Measurements from ENCODE around the gene PITPNC1. TPM values are rescaled to one million over a fixed set of nuclear protein-coding genes. Genes with fewer than 3 reads are reported as not detected.
"Not testable (repeated sequence)": the region's sequence is repeated elsewhere in the genome, so short reads cannot be mapped to it uniquely, and the experiment has no call there.

The PITPNC1 gene
- total RNA-seq, 4 donors from 2014 or later: 8.0 to 20.4 (median 9.6) TPM

DNA sequence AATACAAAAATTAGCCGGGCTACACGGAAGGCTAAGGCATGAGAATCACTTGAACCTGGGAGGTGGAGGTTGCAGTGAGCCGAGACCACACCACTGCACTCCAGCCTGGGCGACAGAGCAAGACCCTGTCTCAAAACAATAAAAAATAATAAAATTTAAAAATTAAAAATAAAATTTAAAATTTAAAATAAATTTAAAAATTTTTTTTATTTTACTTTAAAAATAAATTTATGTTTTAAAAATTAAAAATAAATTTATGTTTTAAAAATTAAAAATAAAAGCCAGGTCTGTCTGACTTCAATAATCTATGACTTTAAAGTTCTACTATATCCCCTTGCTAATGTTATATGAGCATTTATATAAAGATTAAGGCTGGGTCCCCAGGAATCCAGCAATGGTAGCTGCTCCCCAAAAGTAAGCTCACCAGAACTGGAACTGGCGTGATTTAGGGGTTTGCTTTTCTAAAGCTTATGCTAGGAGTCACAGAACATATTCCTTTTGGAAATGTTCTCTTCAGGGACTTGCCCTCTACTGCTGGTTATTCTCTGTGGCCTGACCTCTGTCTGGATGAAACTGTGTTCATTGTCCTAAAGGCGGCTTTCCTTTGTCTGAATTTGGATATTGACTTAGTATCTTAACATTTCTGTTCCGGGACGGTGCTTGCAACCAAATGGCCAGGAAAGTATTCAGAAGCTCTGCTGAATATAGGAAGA is 200.5 kb downstream of the PITPNC1 start:
- H3K9me3 ChIP-seq: no peaks in the 10 kb centered on the region
- H3K4me1 ChIP-seq: no peaks in the 10 kb centered on the region
- DNase-seq (ENCODE audit: low spot score in 2 of 2): no peak
- H3K4me3 ChIP-seq: no peak overlapping the region
- 74 to 78% methylated on average over 8 of the region's 8 CpGs for WGBS, 2 donors
- H3K27ac ChIP-seq: no peak overlapping the region
- H3K27me3 ChIP-seq: no peaks in the 10 kb centered on the region
- TF ChIP-seq EP300 (IDR thresholded peaks at IDR 0.05): no peak
- TF ChIP-seq, protein P1, sequence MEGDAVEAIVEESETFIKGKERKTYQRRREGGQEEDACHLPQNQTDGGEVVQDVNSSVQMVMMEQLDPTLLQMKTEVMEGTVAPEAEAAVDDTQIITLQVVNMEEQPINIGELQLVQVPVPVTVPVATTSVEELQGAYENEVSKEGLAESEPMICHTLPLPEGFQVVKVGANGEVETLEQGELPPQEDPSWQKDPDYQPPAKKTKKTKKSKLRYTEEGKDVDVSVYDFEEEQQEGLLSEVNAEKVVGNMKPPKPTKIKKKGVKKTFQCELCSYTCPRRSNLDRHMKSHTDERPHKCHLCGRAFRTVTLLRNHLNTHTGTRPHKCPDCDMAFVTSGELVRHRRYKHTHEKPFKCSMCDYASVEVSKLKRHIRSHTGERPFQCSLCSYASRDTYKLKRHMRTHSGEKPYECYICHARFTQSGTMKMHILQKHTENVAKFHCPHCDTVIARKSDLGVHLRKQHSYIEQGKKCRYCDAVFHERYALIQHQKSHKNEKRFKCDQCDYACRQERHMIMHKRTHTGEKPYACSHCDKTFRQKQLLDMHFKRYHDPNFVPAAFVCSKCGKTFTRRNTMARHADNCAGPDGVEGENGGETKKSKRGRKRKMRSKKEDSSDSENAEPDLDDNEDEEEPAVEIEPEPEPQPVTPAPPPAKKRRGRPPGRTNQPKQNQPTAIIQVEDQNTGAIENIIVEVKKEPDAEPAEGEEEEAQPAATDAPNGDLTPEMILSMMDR (IDR thresholded peaks at IDR 0.05): no peak
- no peak for TF ChIP-seq POLR2A (IDR thresholded peaks at IDR 0.05)
- peaks cover 0 to 14% (median 0%) of the 10 kb centered on the region in 3 donors for H3K36me3 ChIP-seq

DNA sequence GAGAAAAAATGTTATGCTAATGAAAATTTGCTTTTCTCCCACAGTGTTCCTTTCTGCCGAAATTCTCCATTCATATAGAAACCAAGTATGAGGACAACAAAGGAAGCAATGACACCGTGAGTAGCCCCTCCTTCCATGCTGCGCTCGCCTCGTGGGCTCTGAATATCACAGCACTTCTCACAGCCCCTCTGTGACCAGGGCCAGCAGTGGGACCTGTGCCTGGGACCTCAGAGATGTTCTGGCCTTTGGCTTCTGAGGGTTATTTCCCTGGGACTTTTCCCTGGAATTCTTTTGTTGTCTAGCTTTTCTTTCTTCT is 201.0 kb downstream of the PITPNC1 start:
- no peak overlapping the region for H3K4me3 ChIP-seq
- DNase-seq (ENCODE audit: low spot score in 2 of 2): no peak

DNA sequence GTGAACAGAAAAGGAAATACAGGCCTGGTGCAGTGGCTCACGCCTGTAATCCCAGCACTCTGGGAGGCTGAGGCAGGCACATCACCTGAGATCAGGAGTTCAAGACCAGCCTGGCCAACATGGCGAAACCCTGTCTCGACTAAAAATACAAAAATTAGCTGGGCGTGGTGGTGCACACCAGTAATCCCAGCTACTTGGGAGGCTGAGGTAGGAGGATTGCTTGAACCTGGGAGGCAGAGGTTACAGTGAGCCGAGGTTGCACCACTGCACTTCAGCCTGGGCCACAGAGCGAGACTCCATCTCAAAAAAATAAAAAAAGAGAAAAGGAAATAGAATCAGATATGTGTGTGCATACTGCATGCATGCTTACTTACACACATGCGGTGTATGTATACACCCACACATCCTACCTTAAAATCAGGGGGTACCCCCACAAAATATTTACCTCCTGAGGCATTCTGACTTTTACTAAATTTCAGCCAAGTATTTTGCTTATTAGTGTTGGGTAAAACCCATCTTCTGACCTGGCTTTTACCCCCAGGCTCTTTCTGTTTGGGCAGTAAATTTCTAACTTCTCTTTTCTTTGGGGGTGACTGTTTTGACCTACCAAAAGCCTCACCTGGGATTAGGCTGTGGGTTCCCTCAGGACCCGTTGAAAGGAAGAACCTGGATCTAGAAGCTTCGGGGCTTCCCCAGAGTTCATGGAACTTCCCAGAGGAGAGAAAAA is 201.8 kb downstream of the PITPNC1 start:
- H3K9me3 ChIP-seq; H3K27ac ChIP-seq; H3K4me1 ChIP-seq; DNase-seq (ENCODE audit: low spot score in 2 of 2); H3K27me3 ChIP-seq; H3K4me3 ChIP-seq: not testable (repeated sequence)
- 94 to 97% methylated on average over 9 of the region's 9 CpGs for WGBS, 2 donors
- peaks cover 0 to 14% (median 0%) of the 10 kb centered on the region in 3 donors for H3K36me3 ChIP-seq

More for the DNA sequence above, 201.0 kb downstream of the PITPNC1 start:
- H3K9me3 ChIP-seq: no peaks in the 10 kb centered on the region
- TF ChIP-seq POLR2A (IDR thresholded peaks at IDR 0.05): no peak
- TF ChIP-seq, protein P1 (IDR thresholded peaks at IDR 0.05): no peak
- TF ChIP-seq EP300 (IDR thresholded peaks at IDR 0.05): no peak
- peaks cover 0 to 14% (median 0%) of the 10 kb centered on the region in 3 donors for H3K36me3 ChIP-seq
- H3K27me3 ChIP-seq: no peaks in the 10 kb centered on the region
- no peaks in the 10 kb centered on the region for H3K4me1 ChIP-seq
- no peak overlapping the region for H3K27ac ChIP-seq
- 34 to 51% methylated on average over 5 of the region's 5 CpGs for WGBS, 2 donors

DNA sequence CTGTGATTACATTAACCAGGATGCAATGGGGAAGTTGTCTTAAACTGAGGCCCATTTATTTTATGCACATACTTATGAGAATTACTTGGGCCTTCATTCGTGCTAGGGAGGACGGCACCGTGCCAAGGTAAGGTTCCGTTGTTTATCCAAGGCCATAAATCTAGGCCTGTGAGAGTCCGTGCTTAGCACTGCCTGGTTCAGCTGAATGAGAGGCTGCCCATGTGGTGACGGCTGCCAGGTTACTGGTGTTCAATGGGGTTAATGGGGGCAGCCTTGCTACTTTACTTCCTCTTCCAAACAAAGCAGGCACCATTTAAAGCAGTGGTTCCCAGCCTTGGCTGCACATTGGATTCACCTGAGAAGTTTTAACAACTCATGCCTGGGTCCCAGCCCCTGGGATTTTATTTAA is 205.6 kb downstream of the PITPNC1 start:
- 63 to 65% methylated on average over 6 of the region's 6 CpGs for WGBS, 2 donors
- H3K27me3 ChIP-seq: no peaks in the 10 kb centered on the region
- peaks cover 0 to 17% (median 0%) of the 10 kb centered on the region in 3 donors for H3K36me3 ChIP-seq
- no peaks in the 10 kb centered on the region for H3K4me1 ChIP-seq
- H3K9me3 ChIP-seq: no peaks in the 10 kb centered on the region
- no peak for DNase-seq (ENCODE audit: low spot score in 2 of 2)
- H3K4me3 ChIP-seq: no peak overlapping the region
- H3K27ac ChIP-seq: no peak overlapping the region
- TF ChIP-seq POLR2A (IDR thresholded peaks at IDR 0.05): no peak
- TF ChIP-seq, protein P1 (IDR thresholded peaks at IDR 0.05): no peak

DNA sequence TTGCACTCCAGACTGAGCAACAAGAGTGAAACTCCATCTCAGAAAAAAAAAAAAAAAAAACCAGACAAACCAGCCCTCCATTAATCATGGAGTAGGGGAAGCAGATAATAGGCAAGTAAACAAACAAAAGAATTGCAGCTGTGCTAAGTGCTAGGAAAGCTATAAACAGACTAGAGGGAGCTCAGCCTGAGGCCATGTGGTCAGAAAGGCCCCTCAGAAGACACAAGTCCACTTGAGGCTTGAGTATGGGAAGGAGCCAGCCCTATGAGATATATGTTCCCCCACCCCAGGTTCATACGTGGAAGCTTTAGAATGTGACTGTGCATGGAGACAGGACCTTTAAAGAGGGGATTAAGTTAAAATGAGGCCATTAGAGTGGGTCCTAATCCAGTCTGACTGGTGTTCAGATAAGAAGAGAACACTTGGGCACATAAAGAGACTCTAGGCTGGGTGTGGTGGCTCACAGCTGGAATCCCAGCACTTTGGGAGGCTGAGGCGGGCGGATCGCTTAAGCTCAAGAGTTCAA is 208.1 kb downstream of the PITPNC1 start:
- Histone ChIP-seq H3K27me3 (no peaks in the 10 kb centered on the region), H3K4me3 (no peak overlapping the region), H3K4me1 (no peaks in the 10 kb centered on the region), H3K36me3 (peaks cover 0 to 9% (median 0%) of the 10 kb centered on the region in 3 donors), H3K27ac (no peak overlapping the region), H3K9me3 (no peaks in the 10 kb centered on the region)
- TF ChIP-seq, protein P1 (IDR thresholded peaks at IDR 0.05): no peak
- no peak for TF ChIP-seq POLR2A (IDR thresholded peaks at IDR 0.05)
- TF ChIP-seq EP300 (IDR thresholded peaks at IDR 0.05): no peak
- DNase-seq (ENCODE audit: low spot score in 2 of 2): no peak
- 90 to 92% methylated on average over 4 of the region's 4 CpGs for WGBS, 2 donors

Measured in tibial nerve (tissue), 4 donors.